Measurements from ENCODE around the gene CAB39. TPM values are rescaled to one million over a fixed set of nuclear protein-coding genes. Genes with fewer than 3 reads are reported as not detected.

CAB39 gene
- total RNA-seq, 1 donor from 2014 or later: 168 TPM

GRCh38 chr2:230758566-230759480 lies 46.2 kb downstream of the CAB39 start:
- Mint-ChIP-seq H3K27me3 (no peaks in the 10 kb centered on the region), H3K27ac (peak overlapping the region; percentile 77), H3K4me1 (peaks cover 64% of the 10 kb centered on the region), H3K36me3 (ENCODE audit: low read depth) (peaks cover 53% of the 10 kb centered on the region), H3K9me3 (no peaks in the 10 kb centered on the region), H3K4me3 (peak overlapping the region; percentile 27)
- no peak for DNase-seq
- intact Hi-C loops (cut with micrococcal nuclease): loop anchor here (2.0 kb wide), 1 partner anchor 22 kb away; no protein-coding TSS in a partner anchor

- peak overlapping the region; percentile 73 for H3K27ac Mint-ChIP-seq
- H3K36me3 Mint-ChIP-seq (ENCODE audit: low read depth): peaks cover 54% of the 10 kb centered on the region
- H3K27me3 Mint-ChIP-seq: no peaks in the 10 kb centered on the region
- no peak for DNase-seq
- peak overlapping the region; percentile 27 for H3K4me3 Mint-ChIP-seq
- H3K9me3 Mint-ChIP-seq: no peaks in the 10 kb centered on the region
- intact Hi-C loops (cut with micrococcal nuclease): loop anchor here (2.0 kb wide), 1 partner anchor 21 kb away; no protein-coding TSS in a partner anchor
- H3K4me1 Mint-ChIP-seq: peaks cover 58% of the 10 kb centered on the region
Measured at GRCh38 chr2:230759481-230760167, 47.0 kb downstream of the CAB39 start.

DNA sequence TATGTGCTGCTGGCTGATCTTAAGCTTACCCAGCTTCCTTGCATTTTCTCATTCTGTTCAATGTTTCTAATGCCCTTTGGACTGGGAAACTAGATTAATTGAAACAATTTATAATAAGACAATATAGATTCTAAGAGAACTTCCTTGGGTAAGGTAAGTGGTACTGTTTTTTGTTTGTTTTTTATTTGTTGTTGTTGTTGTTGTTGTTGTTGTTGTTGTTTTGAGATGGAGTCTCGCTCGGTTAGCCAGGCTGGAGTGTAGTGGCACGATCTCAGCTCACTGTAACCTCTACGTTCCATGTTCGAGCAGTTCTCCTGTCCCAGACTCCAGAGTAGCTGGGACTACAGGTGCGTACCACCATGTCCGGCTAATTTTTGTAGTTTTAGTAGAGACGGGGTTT lies 49.1 kb downstream of the CAB39 start:
- Mint-ChIP-seq H3K27ac (no peak overlapping the region), H3K36me3 (ENCODE audit: low read depth) (peaks cover 61% of the 10 kb centered on the region), H3K9me3 (no peaks in the 10 kb centered on the region), H3K4me1 (peaks cover 53% of the 10 kb centered on the region), H3K4me3 (no peak overlapping the region), H3K27me3 (no peaks in the 10 kb centered on the region)
- intact Hi-C loops (cut with micrococcal nuclease): no loop called here
- DNase-seq: no peak

DNA sequence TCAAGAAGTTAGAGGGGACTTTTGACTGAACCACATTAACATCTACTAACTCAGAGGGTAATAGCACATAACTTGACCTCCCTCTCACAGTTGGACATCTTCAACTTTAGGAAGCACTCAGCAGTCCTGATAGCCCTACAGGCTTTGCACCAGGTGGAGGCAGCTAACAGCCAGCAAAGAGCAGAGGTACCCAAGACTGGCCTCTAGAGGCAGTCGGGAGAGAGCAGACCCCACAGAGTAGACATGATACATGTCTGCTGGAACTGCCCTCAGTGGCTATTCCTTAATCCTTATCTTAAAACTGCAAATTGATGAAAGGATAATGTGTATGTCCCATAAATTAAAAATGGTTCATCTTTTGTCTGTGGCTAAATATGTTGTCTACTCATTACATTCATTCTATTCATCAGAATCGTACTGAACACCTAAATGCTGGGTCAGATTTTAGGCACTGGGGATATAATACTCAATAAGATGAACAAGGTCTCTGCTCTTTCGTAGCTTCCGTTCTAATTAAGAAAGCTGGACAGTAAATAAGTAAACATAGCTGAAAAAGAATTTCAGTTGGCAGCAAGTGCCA lies 49.8 kb downstream of the CAB39 start:
- peaks cover 68% of the 10 kb centered on the region for H3K36me3 Mint-ChIP-seq (ENCODE audit: low read depth)
- H3K9me3 Mint-ChIP-seq: no peaks in the 10 kb centered on the region
- DNase-seq: peak; percentile 72
- no peak overlapping the region for H3K4me3 Mint-ChIP-seq
- no peaks in the 10 kb centered on the region for H3K27me3 Mint-ChIP-seq
- intact Hi-C loops (cut with micrococcal nuclease): no loop called here
- peaks cover 52% of the 10 kb centered on the region for H3K4me1 Mint-ChIP-seq
- no peak overlapping the region for H3K27ac Mint-ChIP-seq

DNA sequence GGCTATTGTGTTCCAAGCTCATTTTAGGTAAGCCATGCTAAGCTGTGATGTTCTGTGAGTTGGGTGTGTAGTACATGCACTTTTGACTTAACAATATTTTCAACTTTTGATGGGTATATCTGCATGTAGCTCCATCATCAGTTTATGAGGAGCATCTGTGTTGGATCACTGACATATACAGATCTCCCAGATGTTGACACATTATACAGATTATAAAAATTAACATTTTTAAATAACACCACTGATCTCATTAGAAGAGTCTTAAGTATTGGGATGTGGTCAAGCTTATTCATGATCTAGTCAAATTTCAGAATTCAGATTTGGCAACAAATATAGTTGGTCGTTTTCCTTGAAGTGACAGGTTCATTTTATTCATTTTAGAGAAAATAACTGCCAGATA lies 51.7 kb downstream of the CAB39 start:
- intact Hi-C loops (cut with micrococcal nuclease): no loop called here
- H3K36me3 Mint-ChIP-seq (ENCODE audit: low read depth): peaks cover 78% of the 10 kb centered on the region
- H3K27me3 Mint-ChIP-seq: no peaks in the 10 kb centered on the region
- H3K4me3 Mint-ChIP-seq: no peak overlapping the region
- peaks cover 49% of the 10 kb centered on the region for H3K4me1 Mint-ChIP-seq
- peaks cover 5% of the 10 kb centered on the region for H3K9me3 Mint-ChIP-seq
- no peak for DNase-seq
- no peak overlapping the region for H3K27ac Mint-ChIP-seq

- intact Hi-C loops (cut with micrococcal nuclease): no loop called here
- DNase-seq: no peak
- Mint-ChIP-seq H3K4me1 (peaks cover 46% of the 10 kb centered on the region), H3K27me3 (no peaks in the 10 kb centered on the region), H3K36me3 (ENCODE audit: low read depth) (peaks cover 73% of the 10 kb centered on the region), H3K4me3 (no peak overlapping the region), H3K9me3 (peaks cover 5% of the 10 kb centered on the region), H3K27ac (peak overlapping the region; percentile 73)
Measured at GRCh38 chr2:230765611-230766300, 53.1 kb downstream of the CAB39 start.

- DNase-seq: no peak
- Mint-ChIP-seq H3K4me3 (no peak overlapping the region), H3K4me1 (peaks cover 58% of the 10 kb centered on the region), H3K36me3 (ENCODE audit: low read depth) (peaks cover 72% of the 10 kb centered on the region), H3K9me3 (peaks cover 5% of the 10 kb centered on the region), H3K27ac (peak overlapping the region; percentile 17), H3K27me3 (no peaks in the 10 kb centered on the region)
- intact Hi-C loops (cut with micrococcal nuclease): no loop called here
Measured at GRCh38 chr2:230767862-230768388, 55.3 kb downstream of the CAB39 start.

- Mint-ChIP-seq H3K9me3 (peaks cover 5% of the 10 kb centered on the region), H3K27me3 (no peaks in the 10 kb centered on the region), H3K36me3 (ENCODE audit: low read depth) (peaks cover 73% of the 10 kb centered on the region), H3K4me3 (peak overlapping the region; percentile 15), H3K4me1 (peaks cover 74% of the 10 kb centered on the region), H3K27ac (peak overlapping the region; percentile 44)
- intact Hi-C loops (cut with micrococcal nuclease): loop anchor here (1.0 to 2.0 kb wide), 2 partner anchors 8 to 20 kb away; no protein-coding TSS in a partner anchor
- no peak for DNase-seq
Measured at GRCh38 chr2:230770804-230771203, 58.2 kb downstream of the CAB39 start.

GRCh38 chr2:230772156-230772555 lies 59.5 kb downstream of the CAB39 start:
- Mint-ChIP-seq H3K27me3 (no peaks in the 10 kb centered on the region), H3K4me1 (peaks cover 78% of the 10 kb centered on the region), H3K4me3 (no peak overlapping the region), H3K9me3 (peaks cover 5% of the 10 kb centered on the region), H3K27ac (peak overlapping the region; percentile 4), H3K36me3 (ENCODE audit: low read depth) (peaks cover 71% of the 10 kb centered on the region)
- DNase-seq: no peak
- intact Hi-C loops (cut with micrococcal nuclease): no loop called here

GRCh38 chr2:230773039-230773773 lies 60.6 kb downstream of the CAB39 start:
- Mint-ChIP-seq H3K27me3 (no peaks in the 10 kb centered on the region), H3K36me3 (ENCODE audit: low read depth) (peaks cover 71% of the 10 kb centered on the region), H3K27ac (peak overlapping the region; percentile 36), H3K4me3 (peak overlapping the region; percentile 35), H3K9me3 (peaks cover 5% of the 10 kb centered on the region), H3K4me1 (peaks cover 80% of the 10 kb centered on the region)
- intact Hi-C loops (cut with micrococcal nuclease): no loop called here
- DNase-seq: peak; percentile 80

- Mint-ChIP-seq H3K36me3 (ENCODE audit: low read depth) (peaks cover 71% of the 10 kb centered on the region), H3K27me3 (no peaks in the 10 kb centered on the region), H3K9me3 (peaks cover 1% of the 10 kb centered on the region), H3K27ac (peak overlapping the region; percentile 13), H3K4me1 (peaks cover 78% of the 10 kb centered on the region), H3K4me3 (no peak overlapping the region)
- intact Hi-C loops (cut with micrococcal nuclease): no loop called here
- DNase-seq: no peak
Measured at GRCh38 chr2:230774348-230774951, 61.8 kb downstream of the CAB39 start.

- H3K36me3 Mint-ChIP-seq (ENCODE audit: low read depth): peaks cover 79% of the 10 kb centered on the region
- intact Hi-C loops (cut with micrococcal nuclease): no loop called here
Measured at GRCh38 chr2:230775737-230776136, 63.1 kb downstream of the CAB39 start.

More at GRCh38 chr2:230775737-230776136, 63.1 kb downstream of the CAB39 start:
- DNase-seq: no peak
- peaks cover 6% of the 10 kb centered on the region for H3K9me3 Mint-ChIP-seq
- peaks cover 83% of the 10 kb centered on the region for H3K4me1 Mint-ChIP-seq
- no peak overlapping the region for H3K4me3 Mint-ChIP-seq
- H3K27me3 Mint-ChIP-seq: no peaks in the 10 kb centered on the region
- peak overlapping the region; percentile 43 for H3K27ac Mint-ChIP-seq

Measured in activated CD4-positive, alpha-beta T cell treated with anti-CD3 and anti-CD28 coated beads, Interleukin-2, amount 10 ng/mL, durations not matched to agents 24 days and 14 days (primary cell).